Right lobe of liver (tissue), 4 donors: ENCODE data around the gene PSMB7.

Experiments
- POLR2A ChIP-seq: fragments of 450-650 bp; IDR thresholded peaks from one replicate; pipeline ENCODE4 v1.6.1; 2017; ENCODE audit warnings: antibody characterized with exemption, mild to moderate bottlenecking
- TF ChIP-seq, protein P1 (sequence below), 4 donors: fragments of 200-600 bp in 3 of 4; fragments of 450-650 bp in 1 of 4; IDR thresholded peaks; one replicate each; pipeline versions ENCODE4 v1.5.1 to v1.8.0; 2016 to 2022; ENCODE audit warnings: antibody characterized with exemption in 4 of 4, mild to moderate bottlenecking in 2 of 4
- donor health status: DM: no; HTN: no; CAD: no.
- donor health status: DM: no; HTN: no; CAD: no.
- donor health status: DM: no; HTN: yes; CAD: no.

DNA sequence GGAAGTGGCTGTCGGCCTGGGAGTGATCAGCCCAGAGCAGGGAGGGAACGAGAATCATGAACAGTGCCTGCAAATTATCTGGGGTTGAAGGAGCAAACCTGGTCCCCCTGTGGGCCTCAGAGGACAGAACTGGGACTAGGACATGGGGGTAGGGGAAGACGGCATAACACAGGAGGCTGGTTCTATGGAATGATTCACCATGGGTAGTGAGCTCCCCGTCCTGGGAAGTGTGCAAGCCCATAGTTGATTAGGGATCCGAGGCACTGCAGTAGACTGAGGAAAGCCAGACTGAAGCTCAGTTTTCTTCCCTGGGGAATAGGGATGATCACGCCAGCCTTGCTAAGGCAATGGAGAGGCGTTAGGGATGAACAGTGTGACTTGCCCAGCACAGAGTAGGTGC lies 40.6 kb upstream of the PSMB7 start:
- TF ChIP-seq, protein P1, sequence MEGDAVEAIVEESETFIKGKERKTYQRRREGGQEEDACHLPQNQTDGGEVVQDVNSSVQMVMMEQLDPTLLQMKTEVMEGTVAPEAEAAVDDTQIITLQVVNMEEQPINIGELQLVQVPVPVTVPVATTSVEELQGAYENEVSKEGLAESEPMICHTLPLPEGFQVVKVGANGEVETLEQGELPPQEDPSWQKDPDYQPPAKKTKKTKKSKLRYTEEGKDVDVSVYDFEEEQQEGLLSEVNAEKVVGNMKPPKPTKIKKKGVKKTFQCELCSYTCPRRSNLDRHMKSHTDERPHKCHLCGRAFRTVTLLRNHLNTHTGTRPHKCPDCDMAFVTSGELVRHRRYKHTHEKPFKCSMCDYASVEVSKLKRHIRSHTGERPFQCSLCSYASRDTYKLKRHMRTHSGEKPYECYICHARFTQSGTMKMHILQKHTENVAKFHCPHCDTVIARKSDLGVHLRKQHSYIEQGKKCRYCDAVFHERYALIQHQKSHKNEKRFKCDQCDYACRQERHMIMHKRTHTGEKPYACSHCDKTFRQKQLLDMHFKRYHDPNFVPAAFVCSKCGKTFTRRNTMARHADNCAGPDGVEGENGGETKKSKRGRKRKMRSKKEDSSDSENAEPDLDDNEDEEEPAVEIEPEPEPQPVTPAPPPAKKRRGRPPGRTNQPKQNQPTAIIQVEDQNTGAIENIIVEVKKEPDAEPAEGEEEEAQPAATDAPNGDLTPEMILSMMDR (IDR thresholded peaks at IDR 0.05): no peak
- no peak for TF ChIP-seq POLR2A
